K562 (cell line): ENCODE results near the gene HPN. TPM values are rescaled to one million over a fixed set of nuclear protein-coding genes. Genes with fewer than 3 reads are reported as not detected.

Experiments used
- LARP7 ChIP-seq: fragments of 450-650 bp; IDR thresholded peaks from 2 replicates; pipeline ENCODE4 v1.6.1; 2016
- polyA plus RNA-seq, 8 experiments: library from polyadenylated mRNA; depleted of rRNA in 4 of 8; stranded (reverse) in 5 of 8; unstranded in 3 of 8; fragments of >200 nt; fragmentation: Nextera tagmentation in 2 of 8; fragmentation: Illumina TruSeq in 1 of 8; extraction: Ambion mirVana in 2 of 8; extraction: Trizol in 1 of 8; gene quantifications; 2 replicates each; pipeline versions ENCODE4 v1.2.1 to v1.2.3, GENCODE V29; 2011 to 2014; ENCODE audit warnings: inconsistent platforms in 1 of 8, missing spikeins in 1 of 8
- total RNA-seq, 7 experiments: library from RNA; depleted of rRNA in 6 of 7; stranded (reverse); fragments of >200 nt in 6 of 7; fragmentation: Illumina TruSeq in 2 of 7; extraction: Trizol in 2 of 7; gene quantifications; 2 replicates each; pipeline versions ENCODE4 v1.2.1 to v1.2.3, GENCODE V29; 2011 to 2021; ENCODE audit warnings: low replicate concordance in 1 of 7
- TF ChIP-seq, protein P1 (sequence below): fragments of 450-650 bp; IDR thresholded peaks from 2 replicates; pipeline ENCODE4 v1.6.1; 2016; ENCODE audit warnings: mild to moderate bottlenecking, moderate library complexity
- TF ChIP-seq, protein P2 (sequence below), 2 experiments: IDR thresholded peaks; 2 replicates each; pipeline ENCODE4 v1.6.1; 2011; ENCODE audit warnings: borderline replicate concordance in 1 of 2, control low read depth in 1 of 2, low read depth in 1 of 2, low read length in 1 of 2, mild to moderate bottlenecking in 1 of 2, mixed read lengths in 1 of 2, moderate library complexity in 1 of 2; ENCODE audit not compliant: insufficient read depth in 1 of 2, insufficient read length in 1 of 2, poor library complexity in 1 of 2, severe bottlenecking in 1 of 2; ENCODE audit errors: extremely low read depth in 1 of 2

The HPN gene
- total and polyA plus RNA-seq, 9 of the 15 experiments (the other 6 are each of a cell fraction or from before 2014, with no cell fraction given), result 0.10 to 0.20 TPM; not detected in 7

DNA sequence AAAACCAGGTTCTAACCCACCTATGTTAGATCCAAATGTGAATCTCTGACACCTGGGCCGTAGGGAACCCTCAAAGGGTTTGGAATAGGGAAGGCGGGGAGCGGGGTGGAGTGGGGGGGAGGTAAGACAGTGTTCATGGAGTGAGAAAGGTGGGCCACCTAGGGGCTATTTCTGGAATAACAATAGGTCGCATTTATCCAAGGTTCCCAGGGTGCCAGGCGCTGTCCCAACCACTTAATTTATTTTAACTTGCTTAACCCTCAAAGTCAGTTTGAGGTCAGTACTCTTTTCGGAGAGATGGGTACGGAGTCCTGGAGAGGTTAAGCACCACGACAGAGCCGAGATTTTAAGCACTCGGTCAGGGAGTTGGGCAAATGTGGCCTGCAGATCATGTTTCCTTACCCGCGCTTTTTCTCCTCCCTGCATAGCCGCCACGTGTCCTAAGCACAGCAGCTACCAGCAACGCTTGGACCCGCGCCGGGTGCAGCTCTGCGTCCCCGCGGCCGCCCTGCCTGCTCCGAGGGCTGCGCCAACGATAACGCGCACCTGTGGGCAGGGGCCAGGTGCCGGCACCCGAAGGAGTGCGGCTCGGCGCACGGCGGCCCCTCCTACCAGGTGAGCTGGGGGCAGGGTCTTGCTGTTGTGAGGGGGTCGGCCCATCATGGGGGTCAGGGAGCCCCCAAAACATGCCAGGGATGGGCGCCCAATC is 49.1 kb downstream of the HPN start (continued):
- TF ChIP-seq, protein P1, sequence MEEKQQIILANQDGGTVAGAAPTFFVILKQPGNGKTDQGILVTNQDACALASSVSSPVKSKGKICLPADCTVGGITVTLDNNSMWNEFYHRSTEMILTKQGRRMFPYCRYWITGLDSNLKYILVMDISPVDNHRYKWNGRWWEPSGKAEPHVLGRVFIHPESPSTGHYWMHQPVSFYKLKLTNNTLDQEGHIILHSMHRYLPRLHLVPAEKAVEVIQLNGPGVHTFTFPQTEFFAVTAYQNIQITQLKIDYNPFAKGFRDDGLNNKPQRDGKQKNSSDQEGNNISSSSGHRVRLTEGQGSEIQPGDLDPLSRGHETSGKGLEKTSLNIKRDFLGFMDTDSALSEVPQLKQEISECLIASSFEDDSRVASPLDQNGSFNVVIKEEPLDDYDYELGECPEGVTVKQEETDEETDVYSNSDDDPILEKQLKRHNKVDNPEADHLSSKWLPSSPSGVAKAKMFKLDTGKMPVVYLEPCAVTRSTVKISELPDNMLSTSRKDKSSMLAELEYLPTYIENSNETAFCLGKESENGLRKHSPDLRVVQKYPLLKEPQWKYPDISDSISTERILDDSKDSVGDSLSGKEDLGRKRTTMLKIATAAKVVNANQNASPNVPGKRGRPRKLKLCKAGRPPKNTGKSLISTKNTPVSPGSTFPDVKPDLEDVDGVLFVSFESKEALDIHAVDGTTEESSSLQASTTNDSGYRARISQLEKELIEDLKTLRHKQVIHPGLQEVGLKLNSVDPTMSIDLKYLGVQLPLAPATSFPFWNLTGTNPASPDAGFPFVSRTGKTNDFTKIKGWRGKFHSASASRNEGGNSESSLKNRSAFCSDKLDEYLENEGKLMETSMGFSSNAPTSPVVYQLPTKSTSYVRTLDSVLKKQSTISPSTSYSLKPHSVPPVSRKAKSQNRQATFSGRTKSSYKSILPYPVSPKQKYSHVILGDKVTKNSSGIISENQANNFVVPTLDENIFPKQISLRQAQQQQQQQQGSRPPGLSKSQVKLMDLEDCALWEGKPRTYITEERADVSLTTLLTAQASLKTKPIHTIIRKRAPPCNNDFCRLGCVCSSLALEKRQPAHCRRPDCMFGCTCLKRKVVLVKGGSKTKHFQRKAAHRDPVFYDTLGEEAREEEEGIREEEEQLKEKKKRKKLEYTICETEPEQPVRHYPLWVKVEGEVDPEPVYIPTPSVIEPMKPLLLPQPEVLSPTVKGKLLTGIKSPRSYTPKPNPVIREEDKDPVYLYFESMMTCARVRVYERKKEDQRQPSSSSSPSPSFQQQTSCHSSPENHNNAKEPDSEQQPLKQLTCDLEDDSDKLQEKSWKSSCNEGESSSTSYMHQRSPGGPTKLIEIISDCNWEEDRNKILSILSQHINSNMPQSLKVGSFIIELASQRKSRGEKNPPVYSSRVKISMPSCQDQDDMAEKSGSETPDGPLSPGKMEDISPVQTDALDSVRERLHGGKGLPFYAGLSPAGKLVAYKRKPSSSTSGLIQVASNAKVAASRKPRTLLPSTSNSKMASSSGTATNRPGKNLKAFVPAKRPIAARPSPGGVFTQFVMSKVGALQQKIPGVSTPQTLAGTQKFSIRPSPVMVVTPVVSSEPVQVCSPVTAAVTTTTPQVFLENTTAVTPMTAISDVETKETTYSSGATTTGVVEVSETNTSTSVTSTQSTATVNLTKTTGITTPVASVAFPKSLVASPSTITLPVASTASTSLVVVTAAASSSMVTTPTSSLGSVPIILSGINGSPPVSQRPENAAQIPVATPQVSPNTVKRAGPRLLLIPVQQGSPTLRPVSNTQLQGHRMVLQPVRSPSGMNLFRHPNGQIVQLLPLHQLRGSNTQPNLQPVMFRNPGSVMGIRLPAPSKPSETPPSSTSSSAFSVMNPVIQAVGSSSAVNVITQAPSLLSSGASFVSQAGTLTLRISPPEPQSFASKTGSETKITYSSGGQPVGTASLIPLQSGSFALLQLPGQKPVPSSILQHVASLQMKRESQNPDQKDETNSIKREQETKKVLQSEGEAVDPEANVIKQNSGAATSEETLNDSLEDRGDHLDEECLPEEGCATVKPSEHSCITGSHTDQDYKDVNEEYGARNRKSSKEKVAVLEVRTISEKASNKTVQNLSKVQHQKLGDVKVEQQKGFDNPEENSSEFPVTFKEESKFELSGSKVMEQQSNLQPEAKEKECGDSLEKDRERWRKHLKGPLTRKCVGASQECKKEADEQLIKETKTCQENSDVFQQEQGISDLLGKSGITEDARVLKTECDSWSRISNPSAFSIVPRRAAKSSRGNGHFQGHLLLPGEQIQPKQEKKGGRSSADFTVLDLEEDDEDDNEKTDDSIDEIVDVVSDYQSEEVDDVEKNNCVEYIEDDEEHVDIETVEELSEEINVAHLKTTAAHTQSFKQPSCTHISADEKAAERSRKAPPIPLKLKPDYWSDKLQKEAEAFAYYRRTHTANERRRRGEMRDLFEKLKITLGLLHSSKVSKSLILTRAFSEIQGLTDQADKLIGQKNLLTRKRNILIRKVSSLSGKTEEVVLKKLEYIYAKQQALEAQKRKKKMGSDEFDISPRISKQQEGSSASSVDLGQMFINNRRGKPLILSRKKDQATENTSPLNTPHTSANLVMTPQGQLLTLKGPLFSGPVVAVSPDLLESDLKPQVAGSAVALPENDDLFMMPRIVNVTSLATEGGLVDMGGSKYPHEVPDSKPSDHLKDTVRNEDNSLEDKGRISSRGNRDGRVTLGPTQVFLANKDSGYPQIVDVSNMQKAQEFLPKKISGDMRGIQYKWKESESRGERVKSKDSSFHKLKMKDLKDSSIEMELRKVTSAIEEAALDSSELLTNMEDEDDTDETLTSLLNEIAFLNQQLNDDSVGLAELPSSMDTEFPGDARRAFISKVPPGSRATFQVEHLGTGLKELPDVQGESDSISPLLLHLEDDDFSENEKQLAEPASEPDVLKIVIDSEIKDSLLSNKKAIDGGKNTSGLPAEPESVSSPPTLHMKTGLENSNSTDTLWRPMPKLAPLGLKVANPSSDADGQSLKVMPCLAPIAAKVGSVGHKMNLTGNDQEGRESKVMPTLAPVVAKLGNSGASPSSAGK, result peak; percentile 44
- TF ChIP-seq LARP7, result no peak
- TF ChIP-seq, protein P2, sequence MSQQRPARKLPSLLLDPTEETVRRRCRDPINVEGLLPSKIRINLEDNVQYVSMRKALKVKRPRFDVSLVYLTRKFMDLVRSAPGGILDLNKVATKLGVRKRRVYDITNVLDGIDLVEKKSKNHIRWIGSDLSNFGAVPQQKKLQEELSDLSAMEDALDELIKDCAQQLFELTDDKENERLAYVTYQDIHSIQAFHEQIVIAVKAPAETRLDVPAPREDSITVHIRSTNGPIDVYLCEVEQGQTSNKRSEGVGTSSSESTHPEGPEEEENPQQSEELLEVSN (IDR thresholded peaks at IDR 0.05; ENCODE audit: borderline replicate concordance in 1 of 2, extremely low read depth in 1 of 2, insufficient read depth in 1 of 2, insufficient read length in 1 of 2, low read depth in 1 of 2, low read length in 1 of 2, poor library complexity in 1 of 2, severe bottlenecking in 1 of 2), result peak; percentile 65 to 79
